Activated naive CD8-positive, alpha-beta T cell (primary cell): Measurements from ENCODE around the gene ICAM1.

Source experiments
- H3K27ac Mint-ChIP-seq: one replicate; pipeline ENCODE4 v1.8.0; 2021; ENCODE audit warnings: mixed read lengths
- H3K27me3 Mint-ChIP-seq: one replicate; pipeline ENCODE4 v1.8.0; 2021; ENCODE audit warnings: mixed read lengths
- H3K36me3 Mint-ChIP-seq: one replicate; pipeline ENCODE4 v1.8.0; 2021; ENCODE audit warnings: mixed read lengths
- H3K4me1 Mint-ChIP-seq: one replicate; pipeline ENCODE4 v1.8.0; 2021; ENCODE audit warnings: low read depth, mixed read lengths
- H3K4me3 Mint-ChIP-seq: one replicate; pipeline ENCODE4 v1.8.0; 2021; ENCODE audit warnings: mild to moderate bottlenecking, mixed read lengths
- H3K9me3 Mint-ChIP-seq: one replicate; pipeline ENCODE4 v1.8.0; 2021; ENCODE audit warnings: low read depth, mixed read lengths

The ICAM1 gene

GRCh38 chr19:10316229-10317044 is 45.5 kb downstream of the ICAM1 start:
- Mint-ChIP-seq H3K27ac (peak overlapping the region; percentile 55), H3K4me3 (peak overlapping the region; percentile 97), H3K4me1 (peaks cover 14% of the 10 kb centered on the region)

GRCh38 chr19:10317045-10317856 is 46.3 kb downstream of the ICAM1 start:
- Mint-ChIP-seq H3K36me3 (no peaks in the 10 kb centered on the region), H3K27me3 (no peaks in the 10 kb centered on the region)

More at GRCh38 chr19:10316229-10317044, 45.5 kb downstream of the ICAM1 start:
- no peaks in the 10 kb centered on the region for H3K27me3 Mint-ChIP-seq
- no peaks in the 10 kb centered on the region for H3K9me3 Mint-ChIP-seq
- no peaks in the 10 kb centered on the region for H3K36me3 Mint-ChIP-seq

DNA sequence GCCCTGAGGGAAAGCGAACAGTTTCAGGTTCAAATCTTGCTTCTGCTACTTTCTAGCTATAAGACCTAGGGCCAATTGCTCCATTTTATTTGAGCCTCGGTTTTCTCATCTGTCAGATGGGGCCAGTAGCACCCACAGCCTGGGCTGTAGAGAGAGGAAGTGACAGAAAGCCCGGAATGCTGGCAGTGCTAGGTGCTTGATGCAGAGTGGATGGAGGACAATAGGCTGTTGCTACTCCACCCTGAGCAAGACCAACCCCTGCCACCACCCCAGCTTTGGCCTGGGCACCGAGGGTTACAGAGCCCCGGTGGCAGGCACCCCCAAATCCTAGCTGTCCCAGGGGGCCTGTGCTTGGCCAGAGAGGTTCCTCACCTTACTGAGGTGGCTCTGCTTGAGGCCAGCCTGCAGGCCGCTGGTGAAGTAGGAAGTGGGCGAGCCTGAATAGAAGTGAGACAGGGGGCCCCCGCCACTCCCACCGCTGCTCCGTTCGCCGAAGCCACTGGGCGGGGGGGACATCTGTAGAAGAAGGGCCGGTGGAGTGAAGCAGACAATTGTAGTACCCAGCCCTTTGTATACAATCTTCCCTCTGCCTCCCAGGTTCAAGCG is 47.0 kb downstream of the ICAM1 start:
- no peaks in the 10 kb centered on the region for H3K27me3 Mint-ChIP-seq
- peaks cover 14% of the 10 kb centered on the region for H3K4me1 Mint-ChIP-seq
- H3K36me3 Mint-ChIP-seq: no peaks in the 10 kb centered on the region
- H3K27ac Mint-ChIP-seq: no peak overlapping the region
- no peaks in the 10 kb centered on the region for H3K9me3 Mint-ChIP-seq
- no peak overlapping the region for H3K4me3 Mint-ChIP-seq

More at GRCh38 chr19:10317045-10317856, 46.3 kb downstream of the ICAM1 start:
- no peaks in the 10 kb centered on the region for H3K9me3 Mint-ChIP-seq
- no peak overlapping the region for H3K4me3 Mint-ChIP-seq
- no peak overlapping the region for H3K27ac Mint-ChIP-seq
- H3K4me1 Mint-ChIP-seq: peaks cover 14% of the 10 kb centered on the region

DNA sequence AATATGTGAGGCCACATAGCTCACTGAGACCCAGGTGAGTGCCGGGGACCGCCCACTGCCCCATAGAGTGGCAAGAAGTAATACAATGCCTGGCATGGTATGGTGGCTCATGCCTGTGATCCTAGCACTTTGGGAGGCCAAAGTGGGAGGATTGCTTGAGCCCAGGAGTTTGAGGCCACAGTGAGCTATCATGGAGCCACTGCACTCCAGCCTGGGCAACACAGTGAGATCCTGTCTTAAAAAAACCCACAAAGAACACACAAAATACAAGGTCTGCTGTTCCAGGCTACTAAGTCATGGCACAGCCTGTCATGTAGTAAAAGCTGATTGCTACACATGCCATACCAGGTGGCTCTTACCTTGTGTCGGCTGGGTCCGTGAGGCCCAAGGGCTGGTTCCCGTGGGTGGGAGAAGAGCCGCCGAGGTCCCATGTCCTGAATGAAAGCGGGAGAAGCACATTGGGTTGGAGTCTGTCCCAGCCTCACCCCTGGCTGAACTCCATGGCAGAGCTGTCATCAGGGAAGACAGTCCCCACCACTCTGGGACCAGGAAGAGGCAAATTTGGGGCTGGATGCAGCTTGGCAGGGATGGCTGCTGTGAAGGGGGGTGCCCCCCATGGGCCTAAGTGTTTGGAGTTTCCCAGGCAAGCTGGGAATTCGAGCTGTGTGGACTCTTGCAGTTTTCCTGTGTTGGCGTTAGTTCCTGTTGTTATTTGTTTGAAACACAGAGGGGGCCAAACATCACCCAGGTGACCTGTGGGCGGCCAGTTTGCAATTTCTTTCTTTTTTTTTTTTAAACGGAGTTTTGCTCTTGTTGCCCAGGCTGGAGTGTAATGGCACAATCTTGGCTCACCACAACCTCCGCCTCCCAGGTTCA is 48.1 kb downstream of the ICAM1 start:
- Mint-ChIP-seq H3K27ac (no peak overlapping the region), H3K36me3 (no peaks in the 10 kb centered on the region), H3K27me3 (no peaks in the 10 kb centered on the region), H3K4me3 (no peak overlapping the region), H3K9me3 (no peaks in the 10 kb centered on the region), H3K4me1 (peaks cover 14% of the 10 kb centered on the region)

DNA sequence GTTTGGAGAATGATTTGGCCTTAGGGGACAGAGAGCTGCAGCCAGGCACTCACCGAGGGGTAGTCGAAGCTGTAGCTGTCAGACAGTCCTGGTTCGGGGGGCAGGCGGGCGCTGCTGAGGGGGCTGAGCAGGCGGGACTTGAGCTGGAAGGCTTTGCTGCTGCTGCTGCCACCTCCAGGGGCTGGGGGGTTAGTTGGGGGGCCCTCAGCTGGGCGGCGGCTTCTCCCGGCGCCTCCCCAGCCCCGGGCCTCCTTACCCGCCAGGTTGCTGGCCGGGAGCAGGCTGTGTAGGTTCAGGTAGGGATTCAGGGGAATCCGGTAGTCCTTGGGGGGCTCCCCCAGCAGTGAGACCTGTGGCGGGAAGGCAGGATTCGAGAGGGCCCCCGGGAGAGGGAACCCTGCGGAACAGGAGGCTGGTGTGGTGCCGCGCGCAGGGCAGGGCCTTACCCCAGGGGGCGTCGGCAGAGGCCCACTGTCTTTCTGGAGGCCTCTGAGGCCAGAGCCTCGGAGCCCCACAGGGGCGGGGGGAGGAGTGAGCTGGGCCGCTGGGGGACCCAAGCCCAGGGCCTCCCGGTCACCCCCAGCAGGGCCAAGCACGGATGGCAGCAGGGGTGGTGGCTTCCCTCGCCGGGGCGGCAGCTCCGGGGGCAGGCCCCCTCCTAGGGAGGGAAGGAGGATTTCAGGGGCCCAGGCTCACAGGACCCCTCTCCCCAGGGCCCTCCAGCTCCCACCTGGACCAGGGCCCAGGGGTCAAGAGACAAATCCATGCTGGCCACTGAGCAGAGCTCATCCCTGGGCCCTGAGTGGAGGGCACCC is 49.9 kb downstream of the ICAM1 start:
- no peak overlapping the region for H3K27ac Mint-ChIP-seq
- no peak overlapping the region for H3K4me3 Mint-ChIP-seq
- no peaks in the 10 kb centered on the region for H3K9me3 Mint-ChIP-seq
- peaks cover 5% of the 10 kb centered on the region for H3K4me1 Mint-ChIP-seq
- no peaks in the 10 kb centered on the region for H3K36me3 Mint-ChIP-seq
- H3K27me3 Mint-ChIP-seq: no peaks in the 10 kb centered on the region

DNA sequence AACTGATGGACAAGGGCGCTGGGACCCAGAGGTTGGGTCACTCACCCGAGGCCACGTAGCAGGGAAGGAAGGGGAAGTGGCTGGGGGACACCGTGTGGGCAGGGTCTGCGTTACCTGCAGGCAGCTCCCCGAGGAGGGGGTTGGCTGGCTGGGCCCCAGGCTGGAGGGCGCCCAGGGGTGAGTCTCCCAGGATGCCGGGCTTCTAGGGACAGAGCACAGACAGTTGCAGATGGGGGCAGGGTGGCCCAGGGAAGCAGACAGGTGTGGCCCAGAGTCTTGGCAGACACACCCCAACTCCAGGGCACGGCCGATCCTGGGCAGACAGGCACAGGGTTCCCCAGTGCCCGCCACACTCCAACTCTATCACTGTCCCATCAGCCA is 50.5 kb downstream of the ICAM1 start:
- H3K27ac Mint-ChIP-seq: no peak overlapping the region
- H3K36me3 Mint-ChIP-seq: no peaks in the 10 kb centered on the region
- no peak overlapping the region for H3K4me3 Mint-ChIP-seq
- H3K4me1 Mint-ChIP-seq: no peaks in the 10 kb centered on the region
- no peaks in the 10 kb centered on the region for H3K9me3 Mint-ChIP-seq
- no peaks in the 10 kb centered on the region for H3K27me3 Mint-ChIP-seq

- no peaks in the 10 kb centered on the region for H3K27me3 Mint-ChIP-seq
- H3K4me1 Mint-ChIP-seq: no peaks in the 10 kb centered on the region
- H3K4me3 Mint-ChIP-seq: no peak overlapping the region
- H3K36me3 Mint-ChIP-seq: no peaks in the 10 kb centered on the region
- peak overlapping the region; percentile 41 for H3K27ac Mint-ChIP-seq
- no peaks in the 10 kb centered on the region for H3K9me3 Mint-ChIP-seq
Measured at GRCh38 chr19:10321874-10322835, 51.2 kb downstream of the ICAM1 start.

- H3K27me3 Mint-ChIP-seq: no peaks in the 10 kb centered on the region
- H3K27ac Mint-ChIP-seq: no peak overlapping the region
- H3K36me3 Mint-ChIP-seq: no peaks in the 10 kb centered on the region
- H3K9me3 Mint-ChIP-seq: no peaks in the 10 kb centered on the region
- H3K4me3 Mint-ChIP-seq: no peak overlapping the region
- H3K4me1 Mint-ChIP-seq: peaks cover 2% of the 10 kb centered on the region
Measured at GRCh38 chr19:10325732-10326131, 54.8 kb downstream of the ICAM1 start.

- H3K27me3 Mint-ChIP-seq: no peaks in the 10 kb centered on the region
- H3K4me3 Mint-ChIP-seq: no peak overlapping the region
- peaks cover 12% of the 10 kb centered on the region for H3K4me1 Mint-ChIP-seq
- peaks cover 2% of the 10 kb centered on the region for H3K36me3 Mint-ChIP-seq
- H3K27ac Mint-ChIP-seq: no peak overlapping the region
- H3K9me3 Mint-ChIP-seq: no peaks in the 10 kb centered on the region
Measured at GRCh38 chr19:10327793-10328192, 56.9 kb downstream of the ICAM1 start.

- H3K36me3 Mint-ChIP-seq: peaks cover 3% of the 10 kb centered on the region
- H3K27me3 Mint-ChIP-seq: no peaks in the 10 kb centered on the region
Measured at GRCh38 chr19:10328558-10329429, 57.9 kb downstream of the ICAM1 start.

GRCh38 chr19:10329555-10329954 is 58.6 kb downstream of the ICAM1 start:
- no peaks in the 10 kb centered on the region for H3K27me3 Mint-ChIP-seq
- H3K36me3 Mint-ChIP-seq: peaks cover 3% of the 10 kb centered on the region
- H3K4me1 Mint-ChIP-seq: peaks cover 23% of the 10 kb centered on the region
- no peak overlapping the region for H3K27ac Mint-ChIP-seq
- no peaks in the 10 kb centered on the region for H3K9me3 Mint-ChIP-seq
- no peak overlapping the region for H3K4me3 Mint-ChIP-seq

More at GRCh38 chr19:10328558-10329429, 57.9 kb downstream of the ICAM1 start:
- Mint-ChIP-seq H3K9me3 (no peaks in the 10 kb centered on the region), H3K27ac (no peak overlapping the region), H3K4me3 (no peak overlapping the region), H3K4me1 (peaks cover 18% of the 10 kb centered on the region)
